GM19467 (cell line): ENCODE measurements around the gene VPS13D.
"Not testable (repeated sequence)": the region's sequence is repeated elsewhere in the genome, so short reads cannot be mapped to it uniquely, and the experiment has no call there.

Experiments
- ATAC-seq: cut with Tn5 transposase; IDR thresholded peaks from one replicate; pipeline ENCODE4 v1.9.1; 2021; ENCODE audit warnings: mild to moderate bottlenecking, moderate library complexity; ENCODE audit not compliant: unreplicated experiment

The VPS13D gene

GRCh38 chr1:12506281-12507280 is 276.8 kb downstream of the VPS13D start:
- no peak for ATAC-seq

- ATAC-seq = no peak
These were observed 277.8 kb downstream of the VPS13D start for GRCh38 chr1:12507631-12508030.

GRCh38 chr1:12508849-12509248 is 279.0 kb downstream of the VPS13D start:
- no peak for ATAC-seq

- no peak for ATAC-seq
These were observed 281.3 kb downstream of the VPS13D start for GRCh38 chr1:12511128-12511484.

GRCh38 chr1:12511516-12512468 is 282.0 kb downstream of the VPS13D start:
- no peak for ATAC-seq

- no peak for ATAC-seq
These were observed 283.4 kb downstream of the VPS13D start for GRCh38 chr1:12513181-12513580.

- no peak for ATAC-seq
These were observed 284.8 kb downstream of the VPS13D start for GRCh38 chr1:12514590-12514989.

- no peak for ATAC-seq
These were observed 285.4 kb downstream of the VPS13D start for GRCh38 chr1:12515234-12515633.

- ATAC-seq = no peak
These were observed 286.9 kb downstream of the VPS13D start for GRCh38 chr1:12516741-12517140.

- ATAC-seq = no peak
These were observed 289.3 kb downstream of the VPS13D start for GRCh38 chr1:12518931-12519692.

GRCh38 chr1:12519693-12520364 is 290.0 kb downstream of the VPS13D start:
- no peak for ATAC-seq

- no peak for ATAC-seq
These were observed 291.3 kb downstream of the VPS13D start for GRCh38 chr1:12521096-12521495.

- ATAC-seq = not testable (repeated sequence)
These were observed 292.9 kb downstream of the VPS13D start for GRCh38 chr1:12522780-12523179.

- no peak for ATAC-seq
These were observed 294.4 kb downstream of the VPS13D start for GRCh38 chr1:12524266-12524665.

- no peak for ATAC-seq
These were observed 295.7 kb downstream of the VPS13D start for GRCh38 chr1:12525311-12526181.

- ATAC-seq = no peak
These were observed 297.7 kb downstream of the VPS13D start for GRCh38 chr1:12527564-12527963.

- no peak for ATAC-seq
These were observed 298.4 kb downstream of the VPS13D start for GRCh38 chr1:12528021-12528852.

GRCh38 chr1:12529640-12530174 is 299.9 kb downstream of the VPS13D start:
- ATAC-seq = no peak
